Measurements from ENCODE around the gene NUS1.
"Not testable (repeated sequence)": the region's sequence is repeated elsewhere in the genome, so short reads cannot be mapped to it uniquely, and the experiment has no call there.

DNA sequence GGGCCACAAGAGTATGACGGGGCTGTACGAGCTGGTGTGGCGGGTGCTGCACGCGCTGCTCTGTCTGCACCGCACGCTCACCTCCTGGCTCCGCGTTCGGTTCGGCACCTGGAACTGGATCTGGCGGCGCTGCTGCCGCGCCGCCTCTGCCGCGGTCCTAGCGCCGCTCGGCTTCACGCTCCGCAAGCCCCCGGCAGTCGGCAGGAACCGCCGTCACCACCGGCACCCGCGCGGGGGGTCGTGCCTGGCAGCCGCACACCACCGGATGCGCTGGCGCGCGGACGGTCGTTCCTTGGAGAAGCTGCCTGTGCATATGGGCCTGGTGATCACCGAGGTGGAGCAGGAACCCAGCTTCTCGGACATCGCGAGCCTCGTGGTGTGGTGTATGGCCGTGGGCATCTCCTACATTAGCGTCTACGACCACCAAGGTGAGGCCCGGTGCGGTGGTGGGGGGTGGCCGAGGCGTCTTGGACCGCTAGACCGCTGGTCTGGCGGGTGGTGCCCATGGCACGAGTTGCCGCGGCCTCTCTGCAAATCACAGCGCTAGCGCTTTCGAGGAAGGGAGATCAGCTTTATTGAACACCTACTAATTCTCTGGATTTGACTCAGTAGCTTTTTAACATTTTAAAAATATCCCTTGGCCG lies 511 bp downstream of the NUS1 start:
- TF ChIP-seq, protein P1, sequence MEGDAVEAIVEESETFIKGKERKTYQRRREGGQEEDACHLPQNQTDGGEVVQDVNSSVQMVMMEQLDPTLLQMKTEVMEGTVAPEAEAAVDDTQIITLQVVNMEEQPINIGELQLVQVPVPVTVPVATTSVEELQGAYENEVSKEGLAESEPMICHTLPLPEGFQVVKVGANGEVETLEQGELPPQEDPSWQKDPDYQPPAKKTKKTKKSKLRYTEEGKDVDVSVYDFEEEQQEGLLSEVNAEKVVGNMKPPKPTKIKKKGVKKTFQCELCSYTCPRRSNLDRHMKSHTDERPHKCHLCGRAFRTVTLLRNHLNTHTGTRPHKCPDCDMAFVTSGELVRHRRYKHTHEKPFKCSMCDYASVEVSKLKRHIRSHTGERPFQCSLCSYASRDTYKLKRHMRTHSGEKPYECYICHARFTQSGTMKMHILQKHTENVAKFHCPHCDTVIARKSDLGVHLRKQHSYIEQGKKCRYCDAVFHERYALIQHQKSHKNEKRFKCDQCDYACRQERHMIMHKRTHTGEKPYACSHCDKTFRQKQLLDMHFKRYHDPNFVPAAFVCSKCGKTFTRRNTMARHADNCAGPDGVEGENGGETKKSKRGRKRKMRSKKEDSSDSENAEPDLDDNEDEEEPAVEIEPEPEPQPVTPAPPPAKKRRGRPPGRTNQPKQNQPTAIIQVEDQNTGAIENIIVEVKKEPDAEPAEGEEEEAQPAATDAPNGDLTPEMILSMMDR (IDR thresholded peaks at IDR 0.05) = not testable (repeated sequence)
- not testable (repeated sequence) for TF ChIP-seq POLR2A (IDR thresholded peaks at IDR 0.05)

All from uterus (tissue), 2 donors.